ENCODE measurements around the gene NFKBIE. TPM values are rescaled to one million over a fixed set of nuclear protein-coding genes. Genes with fewer than 3 reads are reported as not detected.

Gene NFKBIE
- polyA plus RNA-seq, 4 donors: 6.2 to 11.9 (median 10.6) TPM

GRCh38 chr6:44298055-44298803, 32.9 kb upstream of the NFKBIE start:
- no peak for DNase-seq (ENCODE audit: low read depth in 4 of 4, low spot score in 3 of 4)

DNA sequence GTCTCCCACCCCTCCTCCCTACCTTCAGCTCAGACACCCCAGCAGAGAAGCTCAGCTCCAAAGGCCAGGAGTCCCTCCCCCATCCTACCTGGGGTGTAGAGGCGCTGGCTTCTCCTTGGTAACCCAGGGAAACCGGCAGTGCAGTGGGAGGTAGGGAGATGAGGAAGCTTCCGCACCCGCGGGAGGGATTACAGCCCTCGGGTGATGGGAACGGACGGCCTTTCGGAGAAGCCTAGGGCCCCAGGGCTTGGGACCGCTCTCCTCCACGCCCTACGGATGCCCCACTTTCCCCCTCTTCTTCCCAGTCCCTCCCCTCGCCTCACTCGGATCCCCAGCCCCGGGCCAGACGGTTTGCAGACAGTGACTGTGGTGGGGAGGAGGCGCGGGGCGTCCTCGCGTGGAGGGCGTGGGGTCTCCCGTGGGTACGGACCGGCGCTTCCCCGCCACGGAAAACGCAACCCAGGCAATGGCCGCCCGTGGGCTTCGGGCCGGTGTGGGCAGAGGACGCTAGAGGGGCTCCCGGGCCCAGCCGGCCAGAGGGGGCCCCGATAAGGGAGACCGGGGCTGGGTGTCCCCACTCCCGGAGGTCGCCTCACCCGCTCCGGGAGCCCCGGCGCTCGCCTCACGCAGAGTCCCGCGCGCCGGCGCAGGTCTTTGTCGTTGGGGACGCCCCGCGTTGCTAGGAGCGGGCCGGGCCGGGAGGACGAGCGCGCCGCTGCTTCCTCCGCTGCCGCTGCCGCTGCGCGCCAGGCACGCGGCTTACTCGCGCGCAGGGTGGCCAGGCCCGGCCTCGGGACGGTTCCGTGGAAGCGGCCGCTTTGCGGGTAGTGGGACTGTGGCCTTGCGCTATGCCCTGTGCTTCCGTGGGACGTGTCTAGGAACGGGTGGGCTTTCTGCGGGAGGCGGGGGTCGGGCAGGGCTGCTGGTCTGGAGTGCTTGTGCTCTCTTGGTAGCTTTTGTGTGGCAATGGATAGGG, 32.0 kb upstream of the NFKBIE start:
- DNase-seq (ENCODE audit: low read depth in 4 of 4, low spot score in 3 of 4): peak in 1 of 4 donors; percentile 34

- no peak for DNase-seq (ENCODE audit: low read depth in 4 of 4, low spot score in 3 of 4)
These were observed 29.8 kb upstream of the NFKBIE start for GRCh38 chr6:44294832-44295791.

DNA sequence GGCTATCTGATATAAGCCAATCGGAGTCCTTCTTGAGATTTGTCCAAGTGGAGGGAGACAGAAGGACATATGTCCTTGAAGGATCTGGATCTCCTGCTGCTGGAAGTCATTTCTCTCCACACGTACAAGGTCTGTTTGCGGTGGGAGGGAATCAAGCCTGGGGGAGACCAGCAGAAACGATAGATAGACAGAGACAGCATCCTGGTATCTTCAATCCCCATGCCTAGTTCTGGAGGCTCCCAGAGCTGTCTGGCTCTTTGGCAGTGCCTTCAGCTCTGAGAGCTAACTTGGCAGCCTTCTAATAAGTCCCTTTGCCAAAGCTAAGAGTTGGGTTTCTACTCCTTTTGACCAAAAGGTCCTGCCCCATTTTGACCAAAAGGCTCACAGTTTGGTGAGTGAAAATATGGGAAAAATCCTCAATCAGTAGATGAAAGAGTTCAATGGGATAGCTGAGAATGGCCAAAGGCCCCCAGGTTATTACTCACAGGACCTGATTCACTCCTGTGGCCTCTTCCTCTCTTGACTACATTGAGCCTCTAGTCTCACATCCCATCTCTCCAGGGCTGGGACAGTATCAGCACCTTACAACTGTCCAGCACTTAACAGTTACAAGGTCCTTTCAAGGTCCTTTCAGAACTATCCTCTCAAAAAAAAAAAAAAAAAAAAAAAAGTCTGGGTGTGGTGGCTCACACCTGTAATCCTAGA, 27.5 kb upstream of the NFKBIE start:
- DNase-seq (ENCODE audit: low read depth in 4 of 4, low spot score in 3 of 4): no peak

- DNase-seq (ENCODE audit: low read depth in 4 of 4, low spot score in 3 of 4): no peak
These were observed 26.5 kb upstream of the NFKBIE start for GRCh38 chr6:44291841-44292240.

DNA sequence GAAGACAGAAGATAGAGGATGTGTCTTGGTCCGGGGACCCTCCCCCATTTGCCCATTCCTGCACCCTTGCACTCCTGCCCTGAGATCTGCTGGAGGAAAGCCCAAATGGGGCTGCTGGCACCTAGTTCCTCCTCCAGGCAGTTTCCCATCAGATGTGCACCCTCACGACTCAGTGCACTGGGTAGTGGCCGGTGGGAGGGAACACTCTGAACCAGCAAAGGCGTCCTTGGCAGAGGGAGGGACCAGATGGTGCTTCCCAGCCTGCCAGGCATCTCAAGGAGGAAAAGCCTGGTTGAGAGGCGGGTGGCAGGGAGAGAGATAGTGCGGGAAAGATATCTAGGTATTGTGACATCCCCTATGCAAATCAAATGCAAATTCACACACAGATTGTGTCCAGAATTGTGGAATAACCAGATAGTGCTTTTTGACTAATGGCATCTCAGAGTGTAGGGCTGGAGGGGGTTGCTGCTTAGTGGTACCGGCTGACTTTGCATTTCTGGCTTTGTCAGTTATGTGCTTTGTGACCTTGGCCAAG, 24.4 kb upstream of the NFKBIE start:
- DNase-seq (ENCODE audit: low read depth in 4 of 4, low spot score in 3 of 4): no peak

- no peak for DNase-seq (ENCODE audit: low read depth in 4 of 4, low spot score in 3 of 4)
These were observed 21.4 kb upstream of the NFKBIE start for GRCh38 chr6:44286747-44287146.

GRCh38 chr6:44286285-44286565, 20.9 kb upstream of the NFKBIE start:
- DNase-seq (ENCODE audit: low read depth in 4 of 4, low spot score in 3 of 4): no peak

GRCh38 chr6:44285552-44286284, 20.4 kb upstream of the NFKBIE start:
- no peak for DNase-seq (ENCODE audit: low read depth in 4 of 4, low spot score in 3 of 4)

- no peak for DNase-seq (ENCODE audit: low read depth in 4 of 4, low spot score in 3 of 4)
These were observed 19.5 kb upstream of the NFKBIE start for GRCh38 chr6:44284867-44285266.

- no peak for DNase-seq (ENCODE audit: low read depth in 4 of 4, low spot score in 3 of 4)
These were observed 18.8 kb upstream of the NFKBIE start for GRCh38 chr6:44284121-44284520.

- DNase-seq (ENCODE audit: low read depth in 4 of 4, low spot score in 3 of 4): no peak
These were observed 13.7 kb upstream of the NFKBIE start for GRCh38 chr6:44278774-44279697.

DNA sequence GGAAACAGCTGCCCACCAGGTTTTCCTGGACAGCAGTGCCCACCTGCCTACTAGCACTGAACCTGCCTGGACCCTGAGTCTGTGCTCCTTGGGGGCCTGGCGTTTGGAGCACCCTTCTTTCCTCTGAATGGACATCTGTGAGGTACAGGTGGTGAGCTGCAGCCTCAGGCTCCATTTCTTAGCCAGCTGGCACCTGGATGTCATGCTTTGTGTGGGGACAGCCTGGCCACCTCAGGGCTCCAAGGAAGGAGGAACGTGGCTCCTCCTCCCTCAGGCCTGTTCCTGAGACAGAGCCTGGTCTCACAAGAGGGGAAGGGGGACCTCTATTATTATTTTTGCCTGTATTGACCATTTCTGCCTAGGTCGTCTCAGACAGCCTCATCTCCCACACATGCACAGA, 13.0 kb upstream of the NFKBIE start:
- DNase-seq (ENCODE audit: low read depth in 4 of 4, low spot score in 3 of 4): no peak

- no peak for DNase-seq (ENCODE audit: low read depth in 4 of 4, low spot score in 3 of 4)
These were observed 12.4 kb upstream of the NFKBIE start for GRCh38 chr6:44277763-44278162.

GRCh38 chr6:44276667-44277640, 11.6 kb upstream of the NFKBIE start:
- DNase-seq (ENCODE audit: low read depth in 4 of 4, low spot score in 3 of 4): no peak

- no peak for DNase-seq (ENCODE audit: low read depth in 4 of 4, low spot score in 3 of 4)
These were observed 10.6 kb upstream of the NFKBIE start for GRCh38 chr6:44275749-44276648.
